Lower leg skin (tissue), 4 donors: ENCODE data around the gene CACNA1B. TPM values are rescaled to one million over a fixed set of nuclear protein-coding genes. Genes with fewer than 3 reads are reported as not detected.

Experiments
- DNase-seq, 2 donors: peaks; one replicate each; pipeline ENCODE4 v3.0.0-alpha.2; 2019; ENCODE audit warnings: low spot score in 2 of 2
- H3K4me3 ChIP-seq: fragments of 200-600 bp; sonication (generic); 2 replicates; pipeline ENCODE4 v1.5.1; 2017; ENCODE audit warnings: mild to moderate bottlenecking, low read depth; ENCODE audit not compliant: poor library complexity, severe bottlenecking
- CTCF ChIP-seq, 3 donors: fragments of 450-650 bp; IDR thresholded peaks; one replicate each; pipeline ENCODE4 v1.5.1; 2016; ENCODE audit warnings: antibody characterized with exemption in 3 of 3, mild to moderate bottlenecking in 3 of 3, moderate library complexity in 2 of 3
- POLR2A ChIP-seq, 2 donors: fragments of 450-650 bp; IDR thresholded peaks; one replicate each; pipeline ENCODE4 v1.6.1; 2016 to 2017; ENCODE audit warnings: antibody characterized with exemption in 2 of 2, mild to moderate bottlenecking in 1 of 2, moderate library complexity in 1 of 2
- WGBS, 2 donors: methylation state at CpG; one replicate each; pipeline ENCODE4 v1.1.5; 2018; 5-methylcytosine and 5-hydroxymethylcytosine counted together
- intact Hi-C: fragments of 100-400 bp; cut with DNase I; formaldehyde crosslinking; loops from one replicate; pipeline ENCODE4 v1.15.0; 2023; ENCODE audit warnings: low total_unique reads
- total RNA-seq, 4 donors: library from RNA; depleted of rRNA; stranded (reverse); fragments of >200 nt; gene quantifications; one replicate each; pipeline ENCODE4 v1.1.0, GENCODE V29; 2016

Gene CACNA1B
- total RNA-seq, 4 donors from 2014 or later = not detected

GRCh38 chr9:138120072-138120471 is 242.5 kb downstream of the CACNA1B start:
- no peak for DNase-seq
- H3K4me3 ChIP-seq = no peak overlapping the region
- intact Hi-C loops = no loop called here
- 92 to 96% methylated on average over 23 of the region's 23 CpGs for WGBS, 2 donors
- no peak for TF ChIP-seq POLR2A (IDR thresholded peaks at IDR 0.05)
- TF ChIP-seq CTCF (IDR thresholded peaks at IDR 0.05) = no peak

GRCh38 chr9:138120511-138121437 is 243.2 kb downstream of the CACNA1B start:
- WGBS, 2 donors = 89 to 93% methylated on average over 20 to 35 of the region's 36 CpGs
- no peak overlapping the region for H3K4me3 ChIP-seq
- intact Hi-C loops = no loop called here
- DNase-seq = no peak
- TF ChIP-seq CTCF (IDR thresholded peaks at IDR 0.05) = no peak
- TF ChIP-seq POLR2A (IDR thresholded peaks at IDR 0.05) = no peak

DNA sequence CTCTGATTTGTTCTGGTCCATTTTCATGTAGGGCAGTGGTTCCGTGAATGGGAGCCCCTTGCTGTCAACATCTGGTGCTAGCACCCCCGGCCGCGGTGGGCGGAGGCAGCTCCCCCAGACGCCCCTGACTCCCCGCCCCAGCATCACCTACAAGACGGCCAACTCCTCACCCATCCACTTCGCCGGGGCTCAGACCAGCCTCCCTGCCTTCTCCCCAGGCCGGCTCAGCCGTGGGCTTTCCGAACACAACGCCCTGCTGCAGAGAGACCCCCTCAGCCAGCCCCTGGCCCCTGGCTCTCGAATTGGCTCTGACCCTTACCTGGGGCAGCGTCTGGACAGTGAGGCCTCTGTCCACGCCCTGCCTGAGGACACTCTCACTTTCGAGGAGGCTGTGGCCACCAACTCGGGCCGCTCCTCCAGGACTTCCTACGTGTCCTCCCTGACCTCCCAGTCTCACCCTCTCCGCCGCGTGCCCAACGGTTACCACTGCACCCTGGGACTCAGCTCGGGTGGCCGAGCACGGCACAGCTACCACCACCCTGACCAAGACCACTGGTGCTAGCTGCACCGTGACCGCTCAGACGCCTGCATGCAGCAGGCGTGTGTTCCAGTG is 244.0 kb downstream of the CACNA1B start:
- 92 to 94% methylated on average over 32 of the region's 32 CpGs for WGBS, 2 donors
- H3K4me3 ChIP-seq = no peak overlapping the region
- TF ChIP-seq POLR2A (IDR thresholded peaks at IDR 0.05) (no peak), CTCF (IDR thresholded peaks at IDR 0.05) (no peak)
- intact Hi-C loops = no loop called here
- DNase-seq = no peak

DNA sequence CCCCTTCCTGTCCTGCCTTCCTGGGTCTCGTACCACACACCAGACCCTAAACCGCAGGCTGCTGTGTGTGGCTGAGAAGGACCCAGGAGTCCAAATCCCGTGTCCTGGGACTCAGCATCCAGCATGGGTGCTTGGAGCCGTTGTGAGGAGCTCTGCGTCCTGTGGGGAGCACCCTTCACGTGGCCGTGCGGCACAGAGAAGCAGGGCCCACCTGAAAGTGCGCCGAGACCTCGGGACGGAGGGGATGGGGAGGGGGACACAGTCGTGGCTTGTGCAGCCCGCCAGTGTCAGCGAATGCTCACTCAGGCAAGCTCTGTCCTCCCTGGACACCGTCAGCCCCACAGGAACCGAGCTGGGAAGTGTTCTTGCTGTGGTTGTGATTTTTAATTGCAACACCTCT is 244.6 kb downstream of the CACNA1B start:
- TF ChIP-seq CTCF (IDR thresholded peaks at IDR 0.05) = no peak
- TF ChIP-seq POLR2A (IDR thresholded peaks at IDR 0.05) = no peak
- DNase-seq = no peak
- intact Hi-C loops = no loop called here
- 80 to 89% methylated on average over 17 of the region's 17 CpGs for WGBS, 2 donors
- no peak overlapping the region for H3K4me3 ChIP-seq

DNA sequence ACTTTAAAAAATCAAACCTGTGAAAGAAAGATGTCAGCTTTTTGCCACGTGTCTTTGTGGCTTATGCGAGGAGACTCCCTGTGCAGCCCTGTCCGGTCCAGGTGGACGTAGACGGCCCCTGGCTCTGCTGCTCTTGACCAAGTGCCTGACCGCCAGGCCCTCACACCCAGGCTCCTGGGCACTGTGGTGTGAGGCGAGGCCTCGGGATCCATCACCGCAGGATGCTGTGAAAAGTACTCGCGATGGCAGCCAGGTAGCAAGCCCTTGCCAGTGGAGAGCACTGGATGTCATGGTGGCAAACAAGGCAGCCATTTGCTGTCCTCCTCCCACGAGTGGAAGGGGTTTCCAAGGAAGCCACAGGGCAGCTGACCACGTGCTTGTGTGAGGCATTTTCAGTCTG is 245.1 kb downstream of the CACNA1B start:
- intact Hi-C loops = no loop called here

More for the DNA sequence above, 245.1 kb downstream of the CACNA1B start:
- WGBS, 2 donors = 73 to 82% methylated on average over 13 of the region's 13 CpGs
- no peak overlapping the region for H3K4me3 ChIP-seq
- no peak for DNase-seq
- TF ChIP-seq CTCF (IDR thresholded peaks at IDR 0.05) = no peak
- no peak for TF ChIP-seq POLR2A (IDR thresholded peaks at IDR 0.05)
